Stimulated activated CD8-positive, alpha-beta memory T cell treated with anti-CD3 and anti-CD28 coated beads, Interleukin-2, amount 100 ng/mL, for 1 hour (primary cell): ENCODE results near the gene SHISAL2B.
"Not testable (repeated sequence)": the region's sequence is repeated elsewhere in the genome, so short reads cannot be mapped to it uniquely, and the experiment has no call there.

Experiments
- DNase-seq, 2 donors: peaks; one replicate each; pipeline ENCODE4 v3.0.0-alpha.2; 2020; ENCODE audit warnings: low read depth in 2 of 2

SHISAL2B gene

DNA sequence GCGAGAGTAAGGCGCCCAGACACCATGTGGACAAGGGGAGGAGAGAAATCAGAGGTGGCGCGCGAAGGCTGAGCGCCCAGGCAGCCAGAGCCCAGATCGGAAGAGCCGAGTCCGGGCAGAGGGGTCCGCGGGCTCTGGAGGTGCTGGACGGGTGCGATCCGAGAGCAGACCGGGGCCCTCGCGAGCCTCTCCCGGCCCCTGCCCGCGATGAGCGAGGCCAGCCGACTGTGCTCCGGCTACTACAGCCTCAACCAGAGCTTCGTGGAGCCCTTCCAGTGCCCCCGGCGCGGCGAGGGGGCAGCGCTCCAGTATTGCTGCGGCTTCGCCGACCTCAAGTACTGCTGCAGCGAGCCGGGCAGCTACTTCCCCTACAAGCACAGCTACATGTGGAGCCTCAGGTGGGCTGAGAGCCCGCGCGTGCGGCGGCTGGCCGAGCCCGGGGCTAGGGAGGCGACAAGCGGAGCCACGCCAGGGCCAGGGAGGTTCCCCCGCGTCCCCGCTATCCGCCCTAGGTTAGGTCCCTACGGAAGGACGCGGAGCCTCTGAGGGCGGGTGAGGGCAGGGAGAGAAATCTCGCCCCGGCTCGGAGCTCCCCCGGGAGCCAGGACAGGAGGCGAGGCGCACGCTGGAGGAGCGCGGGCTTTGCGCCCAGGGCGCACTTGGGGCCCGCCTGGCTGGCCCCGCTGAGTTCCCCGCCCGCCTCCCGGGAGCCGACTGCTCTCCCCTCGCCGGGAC lies at the start of gene SHISAL2B:
SHISAL2B (plus strand) TSS at position 87 of the 735 bp plus-strand sequence; CDS start at position 208, 121 bp downstream.
- DNase-seq: no peak

DNA sequence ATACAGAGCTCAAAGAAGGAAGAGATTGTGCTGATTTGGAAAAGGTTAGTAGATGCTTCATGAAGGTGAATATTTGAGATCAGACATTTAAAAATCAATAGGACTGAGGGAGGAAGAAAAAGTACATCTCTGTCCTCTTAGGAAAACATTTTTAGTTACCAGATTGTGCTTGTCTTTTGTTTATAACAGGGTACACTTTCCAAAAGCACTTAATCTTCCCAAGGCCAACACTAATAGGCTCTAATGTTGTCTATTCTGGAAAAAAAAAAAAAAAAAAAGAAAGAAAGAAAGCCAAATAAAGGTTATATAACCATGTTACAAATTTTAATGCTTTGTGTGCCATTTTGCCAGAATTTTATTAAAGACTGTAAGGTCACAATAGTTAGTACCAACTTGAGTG lies 45.5 kb upstream of the SHISAL2B start:
- no peak for DNase-seq

DNA sequence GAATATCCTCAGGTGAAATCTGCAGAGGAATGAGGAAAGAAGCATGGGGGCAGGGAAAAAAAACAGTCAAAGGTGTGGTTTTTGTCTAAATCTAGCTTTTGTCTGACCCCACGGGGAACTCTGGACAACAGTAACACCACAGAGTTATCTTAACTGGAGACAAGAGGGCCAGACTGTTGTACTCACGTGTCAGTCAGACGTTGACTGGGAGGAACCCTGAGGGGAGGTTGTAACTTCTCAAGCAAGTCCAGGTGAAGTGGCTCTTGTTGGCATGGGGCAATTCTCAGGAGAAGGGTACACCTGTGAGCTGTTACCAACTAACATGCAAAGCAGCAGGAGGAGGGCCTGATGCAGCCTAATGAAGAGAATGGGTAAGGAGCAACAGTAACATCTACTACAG lies 44.1 kb upstream of the SHISAL2B start:
- DNase-seq: no peak

DNA sequence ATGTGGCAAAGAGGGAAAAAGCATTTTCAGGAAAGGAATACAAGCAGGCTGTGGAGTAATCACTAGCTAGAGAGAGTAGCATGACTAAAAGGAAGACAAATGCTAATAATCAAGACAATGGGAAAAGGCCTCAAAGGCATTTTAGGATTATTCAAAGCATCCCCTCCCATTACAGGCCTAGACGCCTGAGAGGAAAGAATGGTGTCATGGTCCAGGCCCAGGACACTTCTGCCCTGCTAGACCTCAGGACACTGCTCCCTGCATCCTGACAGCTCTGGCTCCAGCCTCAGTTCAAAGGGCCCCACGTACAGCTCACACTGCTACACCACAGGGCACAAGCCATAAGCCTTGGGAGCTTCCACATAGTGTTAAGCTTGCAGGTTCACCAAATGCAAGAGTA lies 40.8 kb upstream of the SHISAL2B start:
- no peak for DNase-seq

DNA sequence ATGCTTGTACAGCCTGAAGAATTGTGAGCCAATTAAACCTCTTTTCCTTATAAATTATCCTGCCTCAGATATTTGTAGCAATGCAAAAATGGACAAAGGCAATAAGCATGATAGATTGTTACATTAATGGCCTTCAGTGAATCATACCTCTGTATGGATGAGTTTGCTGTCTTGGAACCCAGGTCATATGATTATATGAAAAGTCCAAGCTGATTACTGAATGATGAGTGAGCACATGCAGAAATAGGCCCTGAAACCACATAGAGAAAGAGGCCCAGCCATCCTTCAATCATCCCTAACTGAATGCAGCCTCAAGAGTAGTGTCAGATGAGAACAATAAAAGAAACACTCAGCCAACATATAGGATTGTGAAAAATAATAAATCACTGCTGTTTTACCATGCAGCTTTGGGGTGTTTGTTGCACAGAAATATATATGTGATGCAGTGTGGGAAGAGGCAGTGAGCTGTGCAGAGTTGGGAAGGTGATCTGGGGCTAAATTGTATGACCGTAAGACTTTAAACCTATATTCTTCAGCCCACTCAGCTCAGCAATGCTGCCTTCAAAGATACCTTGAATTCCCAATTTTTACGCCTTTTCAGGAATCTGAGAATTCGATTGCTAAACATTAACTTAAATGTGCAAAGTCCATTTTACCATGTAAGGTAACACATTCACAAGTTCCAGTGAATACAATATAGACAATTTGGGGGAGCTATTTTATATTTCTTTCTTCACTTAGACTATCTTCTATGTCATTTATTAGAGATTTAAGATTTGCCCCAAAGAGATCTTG lies 36.3 kb upstream of the SHISAL2B start:
- DNase-seq: no peak

DNA sequence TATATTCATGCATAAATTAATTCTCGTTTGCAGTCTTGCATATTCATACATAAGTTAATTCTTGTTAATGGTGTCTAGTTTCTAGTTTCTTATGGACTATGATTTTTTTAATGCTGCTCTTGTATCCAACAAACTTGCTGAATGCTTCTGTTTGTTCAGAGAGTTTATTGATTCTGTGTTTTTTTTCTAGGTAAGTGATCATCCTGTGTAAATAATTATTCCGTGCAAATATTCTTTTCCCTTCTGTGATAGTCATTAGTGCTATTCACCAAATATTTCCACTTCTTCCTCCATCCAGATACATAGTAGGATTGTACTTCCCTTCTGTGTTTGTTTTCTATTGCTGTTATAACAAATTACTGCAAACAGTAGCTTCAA lies 35.8 kb upstream of the SHISAL2B start:
- DNase-seq: no peak

DNA sequence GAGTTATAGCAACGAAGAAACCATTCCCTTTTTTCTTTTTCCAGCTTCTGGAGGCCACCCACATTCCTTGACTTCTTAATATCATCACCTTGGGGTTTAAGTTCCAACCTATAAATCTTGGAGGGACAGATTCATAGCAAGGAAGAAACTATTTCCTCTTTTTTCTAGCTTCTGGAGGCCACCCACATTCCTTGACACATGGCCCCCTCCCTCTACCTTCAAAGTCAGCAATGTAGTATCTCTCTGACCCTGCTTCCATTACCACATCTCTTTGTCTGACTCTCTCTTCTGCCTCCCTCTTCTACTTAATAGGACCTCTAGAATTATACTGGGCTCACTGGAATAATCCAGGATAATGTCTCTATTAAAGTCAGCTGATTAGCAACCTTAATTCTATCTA lies 34.7 kb upstream of the SHISAL2B start:
- no peak for DNase-seq

DNA sequence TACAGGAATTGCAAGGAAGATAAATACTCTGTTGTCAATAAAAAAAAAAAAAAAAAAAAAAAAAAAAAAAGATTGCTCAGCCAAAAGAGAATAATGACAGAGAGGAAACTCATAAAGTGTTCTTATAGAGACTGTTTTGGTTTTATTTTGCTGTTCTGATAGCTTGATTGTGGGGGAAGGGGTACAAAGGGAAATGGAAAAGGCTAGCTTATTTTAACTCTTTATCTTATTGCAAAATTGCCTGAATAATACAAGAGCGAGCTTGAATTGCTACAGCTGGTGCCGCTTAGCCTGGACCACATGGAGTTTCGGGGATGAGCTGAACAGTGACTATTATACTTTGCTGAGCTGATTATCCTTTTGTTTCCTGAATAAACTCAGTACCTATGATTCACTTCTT lies 31.0 kb upstream of the SHISAL2B start:
- DNase-seq: no peak

DNA sequence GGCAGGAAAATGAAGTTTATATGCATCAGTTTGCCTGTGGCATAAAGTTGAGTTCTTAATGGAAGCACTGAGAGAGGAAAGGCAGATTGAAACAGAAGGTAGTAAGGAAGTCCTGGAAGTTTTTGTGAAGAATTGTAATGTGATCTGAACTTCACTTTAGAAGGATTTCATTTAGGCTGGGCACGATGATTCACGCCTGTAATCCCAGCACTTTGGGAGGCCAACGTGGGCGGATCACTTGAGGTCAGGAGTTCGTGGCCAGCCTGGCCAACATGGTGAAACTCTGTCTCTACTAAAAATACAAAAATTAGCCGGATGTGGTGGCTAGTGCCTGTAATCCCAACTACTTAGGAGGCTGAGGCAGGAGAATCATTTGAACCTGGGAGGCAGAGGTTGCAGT lies 27.1 kb upstream of the SHISAL2B start:
- not testable (repeated sequence) for DNase-seq

DNA sequence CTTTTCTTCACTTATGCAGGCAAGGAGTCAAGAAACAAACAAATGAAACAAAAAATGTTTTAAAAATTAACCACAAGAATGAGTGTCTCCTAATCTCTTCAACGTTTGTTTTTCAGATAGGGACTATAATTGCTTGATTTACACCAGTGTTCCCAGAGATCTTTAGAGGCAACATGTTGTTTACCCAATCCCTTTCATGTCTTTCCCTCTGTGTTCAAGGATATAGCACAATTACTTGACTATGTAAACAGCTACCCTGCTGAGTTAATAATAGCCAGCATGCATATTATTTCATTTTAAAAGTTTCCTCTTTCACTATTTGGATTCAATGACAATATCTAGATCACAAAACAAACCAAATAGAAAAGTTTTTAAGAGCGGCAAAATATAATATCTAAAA lies 25.1 kb upstream of the SHISAL2B start:
- DNase-seq: no peak

DNA sequence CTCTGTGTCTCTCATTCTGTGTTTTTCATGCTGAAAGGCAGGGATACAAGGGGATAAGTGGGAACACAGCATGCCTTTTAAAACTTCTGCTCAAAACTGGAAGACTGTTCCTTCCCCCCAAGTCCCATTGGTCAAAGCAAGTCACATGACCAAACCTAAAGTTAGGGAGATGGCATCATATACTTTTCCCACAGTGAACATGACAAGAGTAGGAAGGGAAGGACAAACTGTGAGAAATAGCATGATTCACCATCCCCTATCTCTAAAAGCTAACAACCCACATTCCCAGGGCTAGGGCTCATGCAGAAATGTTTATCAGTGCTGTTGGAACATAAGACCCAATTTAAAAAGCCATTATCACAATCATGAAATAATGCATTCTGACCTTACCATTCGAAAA lies 24.2 kb upstream of the SHISAL2B start:
- DNase-seq: no peak

DNA sequence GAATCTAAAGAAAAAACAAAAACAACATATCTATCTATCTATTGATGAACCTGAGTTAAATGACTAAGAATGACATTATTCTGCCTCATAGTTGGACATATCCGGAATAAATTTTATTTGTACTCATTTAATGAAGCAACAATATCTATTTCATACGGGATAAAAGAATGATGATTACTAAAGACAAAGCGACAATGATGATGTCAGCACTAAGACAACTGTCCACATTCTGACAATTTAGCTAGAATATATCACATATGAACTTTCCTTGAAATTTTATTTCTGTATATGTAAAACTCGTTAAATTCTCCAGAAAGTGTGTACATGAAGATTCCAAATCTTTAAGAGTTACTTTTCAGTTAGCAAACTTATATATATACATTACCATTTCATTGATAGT lies 23.2 kb upstream of the SHISAL2B start:
- DNase-seq: no peak

DNA sequence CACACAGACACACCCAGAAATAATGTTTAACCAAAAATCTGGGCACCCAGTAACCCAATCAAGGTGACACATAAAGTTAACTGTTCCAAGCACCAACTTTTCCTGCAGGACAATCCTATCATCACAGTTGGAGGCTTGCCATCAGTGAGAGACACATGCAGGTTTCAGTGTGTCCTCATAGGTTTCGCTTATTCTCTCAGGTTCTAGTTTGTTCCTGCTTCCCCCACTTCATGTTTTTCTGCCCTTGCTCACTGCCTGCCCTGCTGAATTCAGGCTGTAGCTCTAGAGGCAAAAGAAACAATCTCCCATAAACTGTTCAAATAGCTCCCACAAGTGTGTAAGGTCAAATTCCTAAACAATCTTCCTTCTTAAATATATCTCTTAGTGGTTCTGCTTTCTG lies 20.0 kb upstream of the SHISAL2B start:
- no peak for DNase-seq

DNA sequence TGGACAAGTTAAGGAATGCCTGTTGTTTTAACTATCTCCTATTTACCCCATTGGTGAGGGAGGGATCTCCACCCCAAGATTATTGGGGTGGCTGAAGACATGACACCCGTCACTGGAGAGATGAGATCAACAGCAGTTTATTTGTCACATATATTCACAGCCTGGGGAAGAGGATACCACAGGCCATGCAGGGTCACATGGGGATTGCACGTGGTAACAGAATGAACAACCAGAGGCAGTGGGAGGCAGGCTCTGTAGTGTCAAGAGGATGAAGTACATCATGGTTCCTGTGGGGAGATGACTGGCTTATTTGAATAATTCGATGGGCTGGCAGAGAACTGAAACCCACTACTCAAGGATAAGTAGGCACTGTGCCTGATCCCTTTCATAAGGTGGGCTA lies 18.6 kb upstream of the SHISAL2B start:
- no peak for DNase-seq

DNA sequence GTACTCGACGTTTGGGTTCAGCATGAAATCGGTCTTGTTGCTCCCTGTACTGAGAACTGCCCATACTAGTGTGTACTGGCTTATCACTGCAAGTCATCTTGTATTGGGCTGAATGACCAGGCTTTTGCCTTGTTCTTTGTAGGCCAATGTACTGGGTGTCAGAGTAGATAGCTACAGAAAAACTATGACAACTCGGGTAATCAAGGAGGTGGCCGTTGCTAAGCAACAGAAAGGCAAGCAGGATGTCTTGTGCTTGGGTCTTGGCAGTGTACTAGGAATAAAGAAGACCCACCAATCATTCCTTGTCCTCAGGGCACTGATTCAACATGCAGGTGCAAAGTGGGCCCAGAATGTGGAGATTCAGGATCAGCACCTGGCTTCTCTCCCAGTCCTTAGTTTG lies 11.9 kb upstream of the SHISAL2B start:
- DNase-seq: no peak

DNA sequence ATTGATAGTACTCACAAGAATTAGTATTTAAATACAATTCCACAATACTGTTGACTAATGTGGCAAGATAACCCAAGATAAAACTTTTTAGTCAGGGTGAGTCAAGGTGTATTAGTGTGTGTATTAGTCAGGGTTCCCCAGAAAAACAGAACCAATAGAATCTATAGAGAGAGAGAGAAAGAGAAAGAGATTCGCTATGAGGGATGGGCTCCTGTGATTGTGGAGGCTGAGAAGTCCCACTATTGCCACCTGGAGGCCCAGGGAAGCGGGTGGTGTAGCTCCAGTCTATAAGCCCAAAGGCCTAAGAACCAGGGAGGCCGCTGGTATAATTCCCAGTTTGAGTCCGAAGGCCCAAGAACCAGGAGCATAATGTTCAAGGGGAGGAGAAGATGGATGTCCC lies 10.0 kb upstream of the SHISAL2B start:
- DNase-seq: no peak

DNA sequence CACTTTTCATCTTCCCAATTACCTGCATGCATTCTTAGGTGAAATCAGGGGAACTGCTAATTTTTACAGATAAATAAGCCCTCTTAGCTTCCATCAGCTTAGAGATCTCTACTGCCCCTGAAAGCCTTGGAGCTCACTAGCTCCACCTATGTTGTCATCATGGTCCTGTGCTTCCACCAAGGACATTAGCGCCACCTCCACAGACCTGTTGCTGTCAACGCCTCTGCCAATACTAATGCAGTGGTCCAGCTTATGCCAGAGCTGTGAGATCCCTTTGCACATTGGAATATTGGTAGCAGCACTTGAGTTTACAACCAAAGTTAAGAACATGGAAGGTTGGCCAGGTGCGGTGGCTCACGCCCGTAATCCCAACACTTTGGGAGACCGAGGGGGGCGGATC lies 7.7 kb upstream of the SHISAL2B start:
- no peak for DNase-seq

DNA sequence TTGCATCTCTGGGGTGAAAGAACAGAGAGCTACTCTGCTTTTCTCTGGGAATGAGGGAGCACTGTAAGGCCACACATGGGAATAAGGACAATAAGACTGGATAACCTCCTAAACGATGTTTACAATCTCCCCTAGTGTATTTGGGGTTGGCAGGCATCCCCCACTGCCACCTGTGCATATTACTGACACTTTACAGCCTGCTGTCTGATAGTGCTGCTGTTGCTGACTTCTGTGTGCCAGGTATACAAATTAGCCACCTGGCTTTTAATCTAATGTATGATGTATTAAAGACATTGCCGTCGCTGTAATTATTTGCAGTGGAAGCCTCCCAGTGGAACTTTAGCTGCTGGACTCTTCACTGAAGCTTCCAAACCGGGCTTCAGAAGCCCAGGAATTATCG lies 4.4 kb upstream of the SHISAL2B start:
- no peak for DNase-seq

DNA sequence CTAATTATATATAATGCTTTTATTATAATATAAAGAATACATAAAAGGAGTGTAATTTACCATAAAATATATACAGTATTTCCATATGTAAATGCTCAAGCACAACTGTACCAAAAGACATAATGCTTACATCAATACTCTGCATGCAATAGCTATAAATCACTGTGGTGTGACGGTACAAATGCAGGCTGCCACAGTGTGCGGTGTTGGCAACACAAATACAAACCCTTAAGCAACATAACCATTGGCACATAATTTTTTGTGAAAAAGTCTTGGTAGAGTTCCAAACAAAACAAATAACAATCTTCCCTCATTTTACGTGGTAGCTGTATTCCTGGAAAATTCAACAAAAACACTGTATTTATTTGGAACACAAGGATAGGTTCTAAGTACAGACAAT lies 1.9 kb upstream of the SHISAL2B start:
- no peak for DNase-seq

DNA sequence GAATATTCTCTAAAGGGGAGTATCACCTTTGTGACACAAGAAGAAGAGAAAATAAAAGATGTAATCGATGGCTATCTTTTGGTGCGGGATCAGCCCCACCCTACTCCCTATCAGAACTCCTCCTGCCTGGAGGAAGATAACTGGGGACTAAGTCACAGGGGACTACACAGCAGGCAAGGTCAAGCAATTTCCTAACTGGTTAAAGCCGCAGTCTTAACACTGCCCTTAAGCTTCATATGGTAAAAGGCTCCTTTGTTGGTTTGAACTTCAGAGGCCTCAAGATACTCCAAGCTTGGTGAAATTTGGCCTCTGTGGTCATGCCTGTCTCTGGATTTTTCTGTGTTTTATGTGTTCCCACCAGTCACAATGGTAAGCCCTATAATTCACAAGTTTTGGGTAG lies 1.3 kb upstream of the SHISAL2B start:
- DNase-seq: no peak

DNA sequence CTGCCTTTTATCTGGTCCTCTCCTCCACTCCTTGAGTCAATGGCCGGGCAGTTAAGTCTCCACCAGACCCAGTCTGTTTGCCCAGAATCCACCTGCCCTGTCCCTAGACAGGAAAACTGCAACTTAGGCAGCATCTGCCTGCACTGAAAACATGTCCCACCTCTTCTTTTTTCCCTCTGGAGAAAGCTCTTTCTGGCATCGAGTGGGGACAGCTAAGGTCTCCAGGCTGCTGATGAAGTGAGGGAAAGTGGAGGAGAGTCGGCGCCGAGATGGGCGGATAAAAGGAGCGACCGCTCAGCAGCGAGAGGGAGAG lies 243 bp upstream of the SHISAL2B start:
- no peak for DNase-seq

DNA sequence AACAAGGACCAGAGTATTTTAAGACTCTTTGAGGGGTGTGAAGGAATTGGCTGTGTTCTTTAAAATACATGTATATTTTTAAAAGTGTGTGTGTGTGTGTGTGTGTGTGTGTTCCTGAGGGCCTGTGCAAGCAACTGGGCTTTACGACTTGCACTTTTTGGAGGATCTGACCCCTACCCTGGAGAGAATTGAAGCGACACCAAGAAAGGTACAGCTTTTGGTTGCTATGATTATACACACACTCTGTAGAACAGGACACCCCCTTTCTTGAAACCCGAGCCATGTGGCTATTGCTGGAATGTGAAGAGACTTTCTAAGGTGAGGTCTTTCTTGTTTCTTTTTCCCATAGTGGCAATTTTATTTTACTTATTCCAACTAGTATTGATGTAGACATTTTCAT lies 988 bp downstream of the SHISAL2B start:
- no peak for DNase-seq

DNA sequence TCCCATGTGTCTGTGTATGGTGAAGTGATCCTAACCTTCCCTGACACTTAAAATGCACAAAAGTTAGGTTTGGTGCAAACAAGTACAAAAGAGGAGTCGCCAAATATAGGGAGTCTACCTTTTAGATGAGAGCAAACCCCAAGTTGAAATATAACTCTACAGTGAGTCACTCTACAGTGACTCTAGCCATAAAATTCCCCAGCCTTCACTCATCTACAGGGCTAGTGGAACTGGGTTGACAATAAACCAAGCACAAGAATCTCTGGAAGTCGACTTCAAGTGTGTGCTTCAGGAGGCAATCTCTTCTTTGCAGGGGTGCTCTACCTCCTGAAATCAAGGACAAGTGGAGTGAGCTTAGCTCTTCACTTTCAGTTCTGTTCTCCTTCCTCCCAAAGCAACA lies 3.3 kb downstream of the SHISAL2B start:
- DNase-seq: no peak

DNA sequence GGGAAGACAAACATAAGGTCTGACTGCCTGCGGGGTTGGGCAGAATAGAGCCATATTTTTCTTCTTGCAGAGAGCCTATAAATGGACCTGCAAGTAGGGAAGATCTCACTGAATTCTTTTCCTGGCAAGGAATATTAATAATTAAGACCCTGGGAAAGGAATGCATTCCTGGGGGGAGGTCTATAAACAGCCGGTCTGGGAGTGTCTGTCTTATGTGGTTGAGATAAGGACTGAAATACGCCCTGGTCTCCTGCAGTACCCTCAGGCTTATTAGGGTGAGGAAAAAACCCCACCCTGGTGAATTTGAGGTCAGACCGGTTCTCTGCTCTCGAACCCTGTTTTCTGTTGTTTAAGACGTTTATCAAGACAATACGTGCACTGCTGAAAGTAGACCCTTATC lies 6.1 kb downstream of the SHISAL2B start:
- DNase-seq: not testable (repeated sequence)
